HG02938 (cell line): ENCODE results near the gene LGMN.
"Not testable (repeated sequence)": the region's sequence is repeated elsewhere in the genome, so short reads cannot be mapped to it uniquely, and the experiment has no call there.

ENCODE experiments used
- ATAC-seq: cut with Tn5 transposase; IDR thresholded peaks from one replicate; pipeline ENCODE4 v1.9.1; 2021; ENCODE audit warnings: mild to moderate bottlenecking, moderate library complexity; ENCODE audit not compliant: unreplicated experiment

LGMN gene

DNA sequence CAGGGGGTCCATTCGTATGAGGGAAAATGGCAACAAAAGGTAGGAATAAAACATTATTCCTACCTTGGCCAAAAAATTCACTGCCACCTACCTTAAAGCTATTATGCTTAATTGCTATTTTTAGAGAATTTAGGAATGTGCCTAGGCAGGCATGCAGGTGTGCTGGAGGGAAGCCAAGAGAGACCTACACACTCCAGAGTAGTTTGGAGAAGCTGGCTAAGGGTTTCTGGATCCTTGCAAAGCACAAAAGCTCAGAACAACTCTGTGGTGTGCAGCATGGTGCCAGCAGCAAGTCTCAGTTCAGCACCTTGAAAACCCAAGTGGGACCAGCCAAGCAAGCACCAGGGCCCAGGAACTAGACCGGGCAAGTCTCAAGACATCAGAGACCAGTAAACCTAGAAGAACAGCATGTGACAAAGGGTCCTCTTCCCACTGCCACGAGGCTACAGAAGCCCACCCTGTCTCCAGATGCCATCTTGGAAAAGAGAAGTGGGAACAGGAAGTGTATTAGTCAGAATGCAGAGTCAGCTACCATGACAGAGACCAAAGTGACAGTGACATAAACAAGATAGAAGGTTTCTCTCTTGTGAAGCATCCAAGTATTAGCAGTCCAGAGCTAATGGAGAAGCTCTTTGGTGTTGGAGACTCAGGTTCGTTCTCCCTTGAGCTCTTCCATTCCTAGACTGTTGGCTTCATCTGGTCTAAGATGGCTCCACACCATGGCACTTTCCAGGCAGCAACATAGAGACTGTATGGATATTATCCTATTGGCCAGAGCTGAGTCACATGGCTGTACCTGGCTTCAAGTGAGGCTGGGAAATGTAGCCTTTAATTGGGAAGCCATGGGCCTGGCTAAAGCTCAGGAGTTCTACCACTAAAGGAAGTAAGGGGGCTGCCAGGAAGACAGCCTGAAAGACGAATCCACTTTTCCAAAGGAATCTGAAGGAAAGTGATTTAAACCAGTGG lies 15.5 kb upstream of the LGMN start:
- not testable (repeated sequence) for ATAC-seq

DNA sequence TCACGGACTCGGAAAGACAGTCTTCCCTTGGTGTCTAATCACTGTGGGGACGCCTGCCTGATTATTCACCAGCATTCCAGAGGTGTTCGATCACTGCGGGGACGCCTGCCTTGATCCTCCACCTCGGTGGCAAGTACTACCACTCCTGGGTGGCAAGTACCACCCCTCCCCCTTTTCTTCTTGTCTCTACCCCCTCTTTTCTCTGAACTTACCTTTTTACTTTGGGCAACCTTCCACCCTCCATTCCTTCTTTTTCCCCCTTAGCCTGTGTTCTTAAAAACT lies 12.0 kb upstream of the LGMN start:
- no peak for ATAC-seq

DNA sequence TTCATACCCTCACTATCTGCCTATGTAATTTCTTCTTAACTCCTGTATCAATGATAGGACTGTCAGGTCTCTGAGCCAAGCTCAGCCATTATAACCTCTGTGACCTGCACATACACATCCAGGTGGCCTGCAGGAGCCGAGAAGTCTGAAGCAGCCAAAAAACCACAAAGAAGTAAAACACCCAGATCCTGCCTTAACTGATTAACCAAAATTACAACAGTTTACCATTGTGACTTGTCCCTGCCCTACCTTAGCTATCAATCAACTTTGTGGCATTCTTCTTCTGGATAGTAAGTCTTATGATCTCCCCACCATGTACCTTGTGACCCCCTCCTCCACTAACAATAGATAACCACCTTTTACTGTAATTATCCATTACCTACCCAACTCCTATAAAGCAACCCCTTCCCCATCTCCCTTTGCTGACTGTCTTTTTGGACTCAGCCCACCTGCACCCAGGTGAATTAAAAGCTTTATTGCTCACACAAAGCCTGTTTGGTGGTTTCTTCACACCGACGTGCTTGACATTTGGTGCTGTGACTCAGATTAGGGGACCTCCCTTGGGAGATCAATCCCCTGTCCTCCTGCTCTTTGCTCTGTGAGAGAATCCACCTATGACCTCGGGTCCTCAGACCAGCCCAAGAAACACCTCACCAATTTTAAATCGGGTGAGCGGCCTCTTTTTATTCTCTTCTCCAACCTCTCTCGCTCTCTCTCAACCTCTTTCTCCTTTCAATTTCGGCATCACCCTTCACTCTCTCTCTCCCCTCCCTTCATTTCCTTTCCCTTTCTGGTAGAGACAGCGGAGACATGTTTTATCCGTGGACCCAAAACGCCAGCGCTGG lies 11.5 kb upstream of the LGMN start:
- ATAC-seq, result no peak

GRCh38 chr14:92759300-92759678 lies 10.9 kb upstream of the LGMN start:
- no peak for ATAC-seq

DNA sequence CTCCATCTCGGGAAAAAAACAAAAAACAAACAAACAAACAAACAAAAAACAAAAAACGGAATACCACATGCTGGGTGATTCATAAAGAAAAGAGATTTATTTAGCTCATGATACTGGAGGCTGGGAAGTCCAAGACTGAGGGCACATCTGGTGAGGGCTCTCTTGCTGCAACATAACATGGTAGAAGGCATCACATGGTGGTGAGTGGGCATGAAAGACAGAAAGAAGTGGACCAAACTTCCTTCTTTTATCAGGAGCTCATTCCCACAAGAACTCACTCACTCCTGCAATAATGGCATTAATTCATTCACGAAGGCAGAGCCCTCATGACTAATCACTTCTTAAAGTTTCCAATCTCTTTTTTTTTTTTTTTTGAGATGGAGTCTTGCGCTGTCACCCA lies 8.0 kb upstream of the LGMN start:
- no peak for ATAC-seq

DNA sequence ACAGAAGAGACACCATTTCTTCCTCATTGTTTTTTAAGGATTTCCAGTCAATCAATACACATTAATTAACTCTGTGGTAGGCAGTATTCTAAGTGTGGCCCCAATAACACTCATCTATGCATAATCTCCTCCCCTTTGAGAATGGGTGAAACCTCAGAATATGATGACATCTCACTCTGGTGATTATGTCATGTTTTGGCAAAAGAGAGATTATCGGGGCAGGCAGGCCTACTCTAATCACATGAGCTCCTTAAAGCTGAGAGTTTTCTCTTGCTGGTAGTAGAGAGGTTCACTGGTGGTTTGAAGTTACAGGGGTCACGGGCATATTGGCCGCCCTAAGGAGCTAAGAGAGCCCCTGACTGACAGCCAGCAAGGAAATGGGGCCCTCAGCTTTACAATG lies 7.1 kb upstream of the LGMN start:
- ATAC-seq, result no peak

GRCh38 chr14:92754966-92755365 lies 6.5 kb upstream of the LGMN start:
- no peak for ATAC-seq

DNA sequence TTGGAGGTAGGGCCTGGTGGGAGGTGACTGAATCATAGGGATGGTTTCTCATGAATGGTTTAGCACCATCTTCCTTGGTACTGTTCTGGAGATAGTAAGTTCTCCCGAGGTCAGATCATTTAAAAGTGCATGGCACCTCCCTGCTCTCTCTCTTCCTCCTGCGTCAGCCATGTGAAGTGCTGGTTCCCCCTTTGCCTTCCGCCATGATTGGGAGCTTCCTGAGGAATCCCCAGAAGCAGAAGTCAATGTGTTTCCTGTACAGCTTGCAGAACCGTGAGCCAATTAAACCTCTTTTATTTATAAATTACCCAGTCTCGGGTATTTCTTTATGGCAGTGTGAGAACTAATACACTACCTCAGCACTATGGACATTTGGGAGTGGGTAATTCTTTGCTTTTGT lies 4.8 kb upstream of the LGMN start:
- ATAC-seq, result no peak

DNA sequence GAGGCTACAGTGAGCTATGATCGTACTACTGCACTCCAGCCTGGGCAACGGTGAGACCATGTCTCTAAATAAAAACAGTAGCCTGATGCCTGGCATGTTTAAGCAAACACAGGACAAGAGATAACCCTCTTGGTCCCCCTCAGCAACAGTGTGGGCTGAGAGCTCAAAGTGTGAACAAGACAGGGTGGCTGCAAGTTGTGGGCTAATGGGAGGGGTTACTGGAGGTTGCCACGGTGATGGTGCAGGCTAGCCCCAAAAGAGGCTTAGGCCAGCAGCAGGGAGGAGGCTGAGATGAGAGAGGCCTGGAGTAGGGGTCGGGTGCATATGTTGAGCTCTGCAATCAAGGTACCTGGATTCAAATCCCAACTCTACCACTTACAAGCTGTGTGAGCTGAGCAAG lies 3.4 kb upstream of the LGMN start:
- ATAC-seq, result no peak

GRCh38 chr14:92750994-92751400 lies 2.6 kb upstream of the LGMN start:
- no peak for ATAC-seq

GRCh38 chr14:92750222-92750728 lies 1.8 kb upstream of the LGMN start:
- not testable (repeated sequence) for ATAC-seq

DNA sequence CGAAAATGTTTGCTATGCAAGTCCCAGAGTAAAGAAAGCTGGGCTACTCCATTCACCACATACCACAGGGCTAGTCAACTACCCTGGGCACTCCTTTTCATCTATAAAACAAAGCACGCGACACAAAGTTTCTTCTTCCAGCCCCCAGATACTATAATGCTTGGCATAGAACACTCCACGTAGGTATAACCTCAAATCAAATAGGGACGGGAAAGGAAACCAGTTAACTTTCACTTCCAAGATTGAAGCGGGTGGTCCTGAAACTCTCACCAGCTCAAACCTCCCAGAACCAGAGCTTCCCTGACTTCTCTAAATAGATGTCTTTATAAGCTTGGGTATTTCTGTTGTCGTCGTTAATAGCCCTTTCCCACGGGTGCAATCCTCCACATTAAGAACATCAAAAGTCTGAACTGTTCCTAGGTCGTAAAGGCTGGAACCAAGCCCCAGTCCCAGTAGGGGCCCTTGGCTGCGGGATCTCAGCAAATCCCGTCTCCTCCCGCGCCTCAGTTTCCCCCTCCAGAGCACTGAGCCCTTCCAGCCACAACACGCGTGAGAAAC lies 647 bp downstream of the LGMN start:
- ATAC-seq, result no peak

- ATAC-seq, result no peak
These were observed 4.2 kb downstream of the LGMN start for GRCh38 chr14:92744198-92744597.

GRCh38 chr14:92740440-92740839 lies 8.0 kb downstream of the LGMN start:
- ATAC-seq, result no peak

- ATAC-seq, result no peak
These were observed 10.7 kb downstream of the LGMN start for GRCh38 chr14:92737619-92738188.

DNA sequence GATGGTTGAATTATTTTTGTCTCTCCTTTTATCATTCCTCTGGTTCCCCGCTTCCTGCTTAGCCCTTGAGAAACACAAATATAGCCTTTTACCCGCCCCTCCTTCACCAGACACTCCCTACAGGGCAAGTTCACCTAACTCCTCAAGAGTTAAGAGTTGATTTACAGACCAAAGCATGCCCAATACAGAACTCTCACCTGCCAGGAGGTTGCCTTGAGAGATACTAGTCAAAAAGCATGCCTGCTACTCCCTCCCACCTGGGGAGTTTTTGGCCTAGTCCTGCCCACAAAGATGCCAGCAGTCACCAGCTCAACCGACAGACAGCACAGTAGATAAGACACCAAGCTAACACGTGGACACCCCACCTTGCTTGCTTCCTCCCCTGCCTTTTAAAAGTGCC lies 11.2 kb downstream of the LGMN start:
- no peak for ATAC-seq

- ATAC-seq, result no peak
These were observed 13.1 kb downstream of the LGMN start for GRCh38 chr14:92735344-92735743.

DNA sequence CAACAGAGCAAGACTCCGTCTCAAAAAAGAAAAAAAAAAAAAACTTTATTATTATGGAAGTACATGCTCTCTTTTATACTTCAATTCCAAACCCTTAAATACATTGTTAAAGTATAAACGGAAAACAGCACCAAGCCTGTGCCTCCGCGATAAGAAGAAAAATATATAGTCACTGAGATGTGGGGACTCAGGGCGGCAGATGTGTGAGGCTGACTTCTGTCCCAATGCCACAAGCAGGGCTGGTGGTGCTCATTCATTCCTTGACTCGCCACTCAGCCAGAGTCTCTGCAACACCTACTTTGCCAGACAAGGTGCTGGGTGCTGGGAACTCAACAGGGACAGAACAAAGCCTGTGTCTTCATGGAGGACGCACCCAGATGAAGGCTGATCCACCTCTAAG lies 13.8 kb downstream of the LGMN start:
- no peak for ATAC-seq

- ATAC-seq, result no peak
These were observed 15.4 kb downstream of the LGMN start for GRCh38 chr14:92733007-92733406.

GRCh38 chr14:92731622-92732115 lies 16.8 kb downstream of the LGMN start:
- no peak for ATAC-seq
